ENCODE data around the gene PSMA4.

- no peak for TF ChIP-seq CTCF (IDR thresholded peaks at IDR 0.05)
- no peak for TF ChIP-seq POLR2A (IDR thresholded peaks at IDR 0.05)
These were observed 58.9 kb downstream of the PSMA4 start for GRCh38 chr15:78599189-78599588.

Measured in heart left ventricle (tissue), 13 donors.